ENCODE data around the gene CIZ1. TPM values are rescaled to one million over a fixed set of nuclear protein-coding genes. Genes with fewer than 3 reads are reported as not detected.

CIZ1 gene
- total and polyA plus RNA-seq, 9 of the 15 experiments (the other 6 are each of a cell fraction or from before 2014, with no cell fraction given) = 6.6 to 329 (median 87.8) TPM

- TF ChIP-seq ZBTB26 (CRISPR knock-in tag; IDR thresholded peaks at IDR 0.05) (0 out of 2 replicates have a peak, but pooled peaks have one; percentile 60), ZBTB43 (CRISPR knock-in tag; IDR thresholded peaks at IDR 0.05) (no peak), ID3 (CRISPR knock-in tag; IDR thresholded peaks at IDR 0.05) (no peak), ID3 (tag; IDR thresholded peaks at IDR 0.05) (peak; percentile 94), ZFP36 (IDR thresholded peaks at IDR 0.05; ENCODE audit: low read depth, low read length, partially characterized antibody) (peak; percentile 39), ZBTB34 (CRISPR knock-in tag; IDR thresholded peaks at IDR 0.05) (peak; percentile 45; the same call in 1 of the 2 replicates), ZFX (CRISPR knock-in tag; IDR thresholded peaks at IDR 0.05) (no peak), MITF (IDR thresholded peaks at IDR 0.05) (no peak), L3MBTL2 (IDR thresholded peaks at IDR 0.05) (peak; percentile 63; the same call in 1 of the 2 replicates), POLR3A (IDR thresholded peaks at IDR 0.05; ENCODE audit: borderline replicate concordance, extremely low read depth, insufficient read depth, insufficient read length) (no peak), MTA2 (IDR thresholded peaks at IDR 0.05; ENCODE audit: low read depth) (no peak), STAT5A (IDR thresholded peaks at IDR 0.05; ENCODE audit: borderline replicate concordance, low read length) (no peak; the same call in 1 of the 2 replicates), ETV6 (IDR thresholded peaks at IDR 0.05; ENCODE audit: borderline replicate concordance in 1 of 2, low read depth in 2 of 2, low read length in 1 of 2) (no peak), ETV6 (CRISPR knock-in tag; IDR thresholded peaks at IDR 0.05; ENCODE audit: borderline replicate concordance) (no peak), HMG20A (CRISPR knock-in tag; conservative IDR thresholded peaks at IDR 0.05) (no peak), PURB (CRISPR knock-in tag; IDR thresholded peaks at IDR 0.05; ENCODE audit: low read depth) (no peak), JUND (IDR thresholded peaks at IDR 0.05; ENCODE audit: borderline replicate concordance, low read depth, low read length) (peak; percentile 52; the same call in 1 of the 2 replicates), JUND (tag; IDR thresholded peaks at IDR 0.05; ENCODE audit: borderline replicate concordance, low read depth, low read length) (peak; percentile 48; the same call in 1 of the 3 replicates), ATF1 (CRISPR knock-in tag; IDR thresholded peaks at IDR 0.05) (no peak), ATF1 (tag; IDR thresholded peaks at IDR 0.05) (peak; percentile 82), ZNF717 (CRISPR knock-in tag; IDR thresholded peaks at IDR 0.05) (no peak), DACH1 (IDR thresholded peaks at IDR 0.05; ENCODE audit: partially characterized antibody) (no peak), BRCA1 (IDR thresholded peaks at IDR 0.05) (no peak), BRCA1 (CRISPR knock-in tag; IDR thresholded peaks at IDR 0.05) (no peak), NCOR1 (IDR thresholded peaks at IDR 0.05) (no peak)
Observed at GRCh38 chr9:128203024-128203706, 11.8 kb upstream of the CIZ1 start, which contains the start of gene DNM1 (continued).

All from K562 (cell line).